ENCODE results near the gene DYNC1I1. TPM values are rescaled to one million over a fixed set of nuclear protein-coding genes. Genes with fewer than 3 reads are reported as not detected.

The DYNC1I1 gene
- total and polyA plus RNA-seq, 2 of the 13 experiments (the other 11 are each of a cell fraction or from before 2014, with no cell fraction given) = not detected

DNA sequence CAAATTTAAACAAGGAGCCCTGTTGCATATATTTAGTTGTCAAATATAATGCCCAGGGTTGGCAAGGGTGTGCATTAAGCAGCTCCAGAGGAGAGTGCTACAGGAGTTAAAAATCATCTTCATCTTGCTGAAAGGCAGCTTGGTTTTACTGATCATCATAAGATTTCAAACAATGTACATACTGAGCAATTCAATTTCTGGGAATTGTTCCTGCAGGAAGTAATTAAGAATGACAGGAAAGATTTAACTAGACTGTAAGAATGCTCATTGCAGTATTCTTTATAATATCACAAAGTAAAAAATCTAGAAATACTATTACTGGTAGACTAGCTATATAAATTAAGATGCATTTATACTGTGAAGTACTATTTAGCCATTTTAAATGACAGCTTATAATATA is 153.6 kb downstream of the DYNC1I1 start (continued):
- TF ChIP-seq SMAD1 (CRISPR knock-in tag; IDR thresholded peaks at IDR 0.05; ENCODE audit: borderline replicate concordance, low read depth) (no peak), TBX2 (CRISPR knock-in tag; IDR thresholded peaks at IDR 0.05; ENCODE audit: borderline replicate concordance) (no peak), FOSL1 (CRISPR knock-in tag; IDR thresholded peaks at IDR 0.05; ENCODE audit: borderline replicate concordance) (no peak)

DNA sequence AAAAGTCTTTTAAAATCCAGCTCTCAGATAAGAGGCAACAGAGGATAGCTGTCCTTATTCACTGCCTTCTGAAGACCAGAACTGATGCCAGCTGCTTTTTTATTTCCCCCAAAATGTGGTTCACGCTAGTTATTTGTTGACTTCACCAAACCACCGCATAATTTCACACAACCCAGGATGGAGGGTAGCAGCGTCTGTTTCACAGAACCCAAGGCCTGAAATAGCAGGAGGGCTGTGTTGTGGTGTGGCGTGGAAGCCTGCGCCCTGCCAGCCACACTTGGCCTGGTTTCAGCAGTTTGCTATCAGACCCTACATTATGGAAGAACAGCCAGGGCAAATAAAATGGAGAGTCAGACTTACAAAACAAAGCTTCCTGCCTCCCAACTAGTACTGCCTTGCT is 155.4 kb downstream of the DYNC1I1 start:
- Histone ChIP-seq H3K9ac (ENCODE audit: insufficient read depth, low read depth, low read length) (no peak overlapping the region), H3K27ac (ENCODE audit: extremely low read length, insufficient read depth, low read length) (no peak overlapping the region), H3K79me2 (ENCODE audit: insufficient read depth, low read length) (no peaks in the 10 kb centered on the region), H4K20me1 (ENCODE audit: insufficient read depth, low read length) (no peaks in the 10 kb centered on the region), H3K4me1 (ENCODE audit: insufficient read depth, low read length) (no peaks in the 10 kb centered on the region), H3K36me3 (replicated peaks in 1 of 2; ENCODE audit: control insufficient read depth in 1 of 2, insufficient read depth in 2 of 2, low read length in 2 of 2) (no peaks in the 10 kb centered on the region), H2AFZ (ENCODE audit: low read length) (no peak overlapping the region), H3K4me2 (ENCODE audit: low read depth, low read length) (no peak overlapping the region), H3K27me3 (ENCODE audit: control insufficient read depth in 1 of 2, insufficient read depth in 2 of 2, low read length in 2 of 2) (0 out of 5 replicates have a peak, but pooled peaks cover 0 to 4% of the 10 kb centered on the region in 2 experiments), H3K4me3 (replicated peaks in 1 of 3; ENCODE audit: insufficient read depth in 1 of 3, low read depth in 2 of 3, low read length in 3 of 3) (no peak overlapping the region), H3K9me3 (ENCODE audit: low read length) (no peaks in the 10 kb centered on the region)
- no peak for DNase-seq (ENCODE audit: low spot score)
- WGBS (ENCODE audit: low lambda C conversion rate) = 30% methylated on average over 5 of the region's 5 CpGs
- intact Hi-C loops (cut with micrococcal nuclease; ENCODE audit: unreplicated experiment) (no loop called here), in situ Hi-C loops (cut with HindIII; ENCODE audit: extremely low pct_ligation_motif_present, low pct_unique_long_range_greater_than_20kb) (no loop called here)
- FAIRE-seq = no peak
- ChIA-PET POLR2A (no interaction called here), CTCF (ENCODE audit: low intra/inter-chr PET ratio, low total read pairs) (no interaction called here)
- TF ChIP-seq ZNF782 (CRISPR knock-in tag; IDR thresholded peaks at IDR 0.05; ENCODE audit: borderline replicate concordance) = no peak
- TF ChIP-seq KLF16 (CRISPR knock-in tag; IDR thresholded peaks at IDR 0.05) = no peak
- no peak for ATAC-seq
- no TSS peak for BruUV-seq (replicated peaks)

DNA sequence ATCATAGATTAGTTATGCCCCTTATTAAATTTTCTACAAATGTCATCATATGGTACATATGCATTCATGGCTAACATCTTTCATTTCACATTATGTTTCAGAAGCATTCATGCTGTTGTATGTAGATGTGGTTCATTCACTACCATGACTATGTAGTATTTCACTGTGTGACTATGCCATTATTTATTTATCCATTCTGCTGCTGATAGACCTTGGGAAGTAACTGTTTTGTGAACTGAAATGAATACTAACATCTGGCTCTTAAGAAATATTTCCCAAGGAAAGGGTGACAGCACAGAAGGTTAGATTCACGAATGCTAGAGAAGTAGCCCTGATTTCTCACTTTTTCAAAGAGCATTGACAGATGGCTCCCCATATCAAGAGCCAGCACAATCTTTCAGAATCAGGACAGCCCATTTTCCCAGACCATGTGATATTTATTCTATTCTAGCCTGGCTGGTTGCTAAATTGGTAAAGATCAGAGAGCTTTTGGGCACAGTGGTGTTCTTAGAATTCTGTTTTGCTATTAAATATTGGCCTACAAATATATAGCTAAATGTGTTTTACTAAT is 157.4 kb downstream of the DYNC1I1 start:
- Histone ChIP-seq H3K79me2 (ENCODE audit: insufficient read depth, low read length) (no peaks in the 10 kb centered on the region), H3K4me1 (ENCODE audit: insufficient read depth, low read length) (no peaks in the 10 kb centered on the region), H3K9ac (ENCODE audit: insufficient read depth, low read depth, low read length) (no peak overlapping the region), H3K27me3 (ENCODE audit: control insufficient read depth in 1 of 2, insufficient read depth in 2 of 2, low read length in 2 of 2) (0 out of 5 replicates have a peak, but pooled peaks cover 0 to 4% of the 10 kb centered on the region in 2 experiments), H2AFZ (ENCODE audit: low read length) (no peak overlapping the region), H3K9me3 (ENCODE audit: low read length) (no peaks in the 10 kb centered on the region), H3K4me2 (ENCODE audit: low read depth, low read length) (no peak overlapping the region), H3K36me3 (replicated peaks in 1 of 2; ENCODE audit: control insufficient read depth in 1 of 2, insufficient read depth in 2 of 2, low read length in 2 of 2) (no peaks in the 10 kb centered on the region), H3K4me3 (replicated peaks in 1 of 3; ENCODE audit: insufficient read depth in 1 of 3, low read depth in 2 of 3, low read length in 3 of 3) (no peak overlapping the region), H4K20me1 (ENCODE audit: insufficient read depth, low read length) (no peaks in the 10 kb centered on the region), H3K27ac (ENCODE audit: extremely low read length, insufficient read depth, low read length) (no peak overlapping the region)
- WGBS (ENCODE audit: low lambda C conversion rate) = 0% methylated on average over 1 of the region's 1 CpG
- ATAC-seq (no peak), FAIRE-seq (no peak), DNase-seq (ENCODE audit: low spot score) (no peak)
- intact Hi-C loops (cut with micrococcal nuclease; ENCODE audit: unreplicated experiment) (no loop called here), in situ Hi-C loops (cut with HindIII; ENCODE audit: extremely low pct_ligation_motif_present, low pct_unique_long_range_greater_than_20kb) (no loop called here)
- CTCF ChIA-PET (ENCODE audit: low intra/inter-chr PET ratio, low total read pairs) = no interaction called here
- POLR2A ChIA-PET = no interaction called here
- no TSS peak for BruUV-seq (replicated peaks)
- no peak for TF ChIP-seq HCFC1 (IDR thresholded peaks at IDR 0.05; ENCODE audit: low read depth, low read length)
- TF ChIP-seq, protein P1, sequence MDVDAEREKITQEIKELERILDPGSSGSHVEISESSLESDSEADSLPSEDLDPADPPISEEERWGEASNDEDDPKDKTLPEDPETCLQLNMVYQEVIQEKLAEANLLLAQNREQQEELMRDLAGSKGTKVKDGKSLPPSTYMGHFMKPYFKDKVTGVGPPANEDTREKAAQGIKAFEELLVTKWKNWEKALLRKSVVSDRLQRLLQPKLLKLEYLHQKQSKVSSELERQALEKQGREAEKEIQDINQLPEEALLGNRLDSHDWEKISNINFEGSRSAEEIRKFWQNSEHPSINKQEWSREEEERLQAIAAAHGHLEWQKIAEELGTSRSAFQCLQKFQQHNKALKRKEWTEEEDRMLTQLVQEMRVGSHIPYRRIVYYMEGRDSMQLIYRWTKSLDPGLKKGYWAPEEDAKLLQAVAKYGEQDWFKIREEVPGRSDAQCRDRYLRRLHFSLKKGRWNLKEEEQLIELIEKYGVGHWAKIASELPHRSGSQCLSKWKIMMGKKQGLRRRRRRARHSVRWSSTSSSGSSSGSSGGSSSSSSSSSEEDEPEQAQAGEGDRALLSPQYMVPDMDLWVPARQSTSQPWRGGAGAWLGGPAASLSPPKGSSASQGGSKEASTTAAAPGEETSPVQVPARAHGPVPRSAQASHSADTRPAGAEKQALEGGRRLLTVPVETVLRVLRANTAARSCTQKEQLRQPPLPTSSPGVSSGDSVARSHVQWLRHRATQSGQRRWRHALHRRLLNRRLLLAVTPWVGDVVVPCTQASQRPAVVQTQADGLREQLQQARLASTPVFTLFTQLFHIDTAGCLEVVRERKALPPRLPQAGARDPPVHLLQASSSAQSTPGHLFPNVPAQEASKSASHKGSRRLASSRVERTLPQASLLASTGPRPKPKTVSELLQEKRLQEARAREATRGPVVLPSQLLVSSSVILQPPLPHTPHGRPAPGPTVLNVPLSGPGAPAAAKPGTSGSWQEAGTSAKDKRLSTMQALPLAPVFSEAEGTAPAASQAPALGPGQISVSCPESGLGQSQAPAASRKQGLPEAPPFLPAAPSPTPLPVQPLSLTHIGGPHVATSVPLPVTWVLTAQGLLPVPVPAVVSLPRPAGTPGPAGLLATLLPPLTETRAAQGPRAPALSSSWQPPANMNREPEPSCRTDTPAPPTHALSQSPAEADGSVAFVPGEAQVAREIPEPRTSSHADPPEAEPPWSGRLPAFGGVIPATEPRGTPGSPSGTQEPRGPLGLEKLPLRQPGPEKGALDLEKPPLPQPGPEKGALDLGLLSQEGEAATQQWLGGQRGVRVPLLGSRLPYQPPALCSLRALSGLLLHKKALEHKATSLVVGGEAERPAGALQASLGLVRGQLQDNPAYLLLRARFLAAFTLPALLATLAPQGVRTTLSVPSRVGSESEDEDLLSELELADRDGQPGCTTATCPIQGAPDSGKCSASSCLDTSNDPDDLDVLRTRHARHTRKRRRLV (CRISPR knock-in tag; IDR thresholded peaks at IDR 0.05) = no peak
- no peak for TF ChIP-seq SATB2 (CRISPR knock-in tag; IDR thresholded peaks at IDR 0.05)
- no peak for TF ChIP-seq HNF4A (CRISPR knock-in tag; IDR thresholded peaks at IDR 0.05)
- no peak for TF ChIP-seq GFI1 (CRISPR knock-in tag; IDR thresholded peaks at IDR 0.05; ENCODE audit: borderline replicate concordance)
- no peak for TF ChIP-seq ZNF20 (CRISPR knock-in tag; IDR thresholded peaks at IDR 0.05)
- TF ChIP-seq NR1H2 (CRISPR knock-in tag; IDR thresholded peaks at IDR 0.05; ENCODE audit: borderline replicate concordance, low read depth) = no peak

Data from HepG2 (cell line).